Right lobe of liver (tissue), 6 donors: ENCODE results near the gene TTC12. TPM values are rescaled to one million over a fixed set of nuclear protein-coding genes. Genes with fewer than 3 reads are reported as not detected.

ENCODE experiments used
- ATAC-seq, 4 donors: fragments of 200-7000 bp; cut with Tn5 transposase; one replicate each; pipeline ENCODE4 v1.9.1; 2020; ENCODE audit warnings: mild to moderate bottlenecking in 4 of 4, moderate library complexity in 4 of 4
- DNase-seq, 3 donors: peaks; one replicate each; pipeline ENCODE4 v3.0.0-alpha.2; 2020
- H3K27ac ChIP-seq, 3 donors: fragments of 200-600 bp; one replicate each; pipeline ENCODE4 v1.8.0; 2022
- H3K27me3 ChIP-seq, 2 donors: fragments of 200-600 bp; one replicate each; pipeline ENCODE4 v1.8.0; 2022
- H3K36me3 ChIP-seq, 4 donors: fragments of 200-600 bp; sonication (generic) in 1 of 4; one replicate each; pipeline versions ENCODE4 v1.5.1 to v1.8.0; 2017 to 2022; ENCODE audit warnings: control low read depth in 1 of 4
- H3K4me1 ChIP-seq, 4 donors: fragments of 200-600 bp; sonication (generic) in 1 of 4; one replicate each; pipeline versions ENCODE4 v1.5.1 to v1.8.0; 2017 to 2022; ENCODE audit warnings: control low read depth in 1 of 4
- H3K4me3 ChIP-seq, 3 donors: fragments of 200-600 bp; one replicate each; pipeline ENCODE4 v1.8.0; 2022
- H3K9me3 ChIP-seq, 4 donors: fragments of 200-600 bp; sonication (generic) in 1 of 4; one replicate each; pipeline versions ENCODE4 v1.5.1 to v1.8.0; 2017 to 2022; ENCODE audit warnings: control low read depth in 1 of 4
- POLR2A ChIP-seq: fragments of 450-650 bp; IDR thresholded peaks from one replicate; pipeline ENCODE4 v1.6.1; 2017; ENCODE audit warnings: antibody characterized with exemption, mild to moderate bottlenecking
- WGBS: methylation state at CpG from one replicate; pipeline ENCODE4 v1.1.6; 2018; ENCODE audit warnings: low coverage, low lambda C conversion rate; ENCODE audit not compliant: insufficient coverage; ENCODE audit errors: missing lambda C conversion rate; 5-methylcytosine and 5-hydroxymethylcytosine counted together
- intact Hi-C, 2 donors: fragments of 100-400 bp; cut with DNase I; formaldehyde crosslinking; loops; one replicate each; pipeline versions ENCODE4 v1.11.2 to v1.14.1; 2022
- total RNA-seq, 6 experiments: library from RNA; depleted of rRNA in 2 of 6; stranded (reverse); fragments of >200 nt in 2 of 6; fragmentation: NEBNext Ultra II Directional in 3 of 6; extraction: Animal tissue kit (Norgen Biotek cat#: 25700) in 3 of 6; gene quantifications; one replicate each; pipeline versions ENCODE4 v1.1.0 to v1.2.4, GENCODE V29; 2016 to 2023
- TF ChIP-seq, protein P1 (sequence below), 4 donors: fragments of 200-600 bp in 3 of 4; fragments of 450-650 bp in 1 of 4; IDR thresholded peaks; one replicate each; pipeline versions ENCODE4 v1.5.1 to v1.8.0; 2016 to 2022; ENCODE audit warnings: antibody characterized with exemption in 4 of 4, mild to moderate bottlenecking in 2 of 4
- donor health status: DM: no; HTN: yes; CAD: no.
- donor health status: DM: no; HTN: no; CAD: no.
- donor health status: DM: no; HTN: no; CAD: no.
- donor health status: DM: no; HTN: yes; CAD: no.
- donor health status: DM: no; HTN: yes; CAD: no.

Gene TTC12
- total RNA-seq, 6 experiments from 2014 or later, result 5.1 to 8.9 (median 7.2) TPM

DNA sequence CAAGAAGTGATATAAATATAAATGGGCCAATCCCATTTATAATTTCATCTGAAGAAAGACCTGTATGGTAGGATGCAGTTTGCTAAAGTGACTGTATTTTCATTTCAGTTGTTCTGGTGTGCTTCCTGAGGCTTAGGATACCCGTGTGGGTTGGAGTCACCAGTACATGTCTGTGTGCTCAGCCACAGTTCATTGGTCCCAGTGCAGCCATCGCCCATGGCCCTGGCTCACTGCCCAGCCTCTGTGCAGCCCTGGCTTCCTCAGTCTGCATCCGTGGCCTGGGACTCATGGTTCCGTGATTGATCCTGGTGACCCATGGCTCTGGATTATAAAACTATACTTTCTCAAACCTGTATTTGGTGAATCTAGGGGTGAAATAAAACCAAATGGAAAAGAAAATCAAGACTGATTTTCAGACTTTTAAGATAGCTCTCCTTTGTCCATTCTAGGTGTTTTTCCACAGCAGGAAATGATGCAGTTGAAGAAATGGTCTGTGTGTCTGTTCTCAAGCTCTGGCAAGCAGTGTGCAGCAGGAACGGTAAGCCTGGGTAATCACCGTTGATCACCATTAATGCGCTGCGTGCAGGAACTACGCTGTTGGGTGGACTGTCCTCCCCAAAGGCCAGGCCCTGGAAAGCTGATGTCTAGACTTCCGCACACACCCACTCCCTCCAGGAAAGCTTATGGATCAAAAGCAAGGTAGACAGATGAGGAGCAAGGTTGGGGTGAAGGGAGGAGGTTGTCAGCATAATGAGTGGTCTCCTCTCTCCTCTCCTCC lies 27.2 kb downstream of the TTC12 start:
- ATAC-seq, result peak in 2 of 4 donors; percentile 35 to 41
- Histone ChIP-seq H3K4me1 (no peaks in the 10 kb centered on the region), H3K4me3 (no peak overlapping the region), H3K36me3 (peaks cover 0 to 20% (median 2%) of the 10 kb centered on the region in 4 donors), H3K9me3 (no peaks in the 10 kb centered on the region), H3K27ac (no peak overlapping the region), H3K27me3 (no peaks in the 10 kb centered on the region)
- no peak for TF ChIP-seq POLR2A
- TF ChIP-seq, protein P1, sequence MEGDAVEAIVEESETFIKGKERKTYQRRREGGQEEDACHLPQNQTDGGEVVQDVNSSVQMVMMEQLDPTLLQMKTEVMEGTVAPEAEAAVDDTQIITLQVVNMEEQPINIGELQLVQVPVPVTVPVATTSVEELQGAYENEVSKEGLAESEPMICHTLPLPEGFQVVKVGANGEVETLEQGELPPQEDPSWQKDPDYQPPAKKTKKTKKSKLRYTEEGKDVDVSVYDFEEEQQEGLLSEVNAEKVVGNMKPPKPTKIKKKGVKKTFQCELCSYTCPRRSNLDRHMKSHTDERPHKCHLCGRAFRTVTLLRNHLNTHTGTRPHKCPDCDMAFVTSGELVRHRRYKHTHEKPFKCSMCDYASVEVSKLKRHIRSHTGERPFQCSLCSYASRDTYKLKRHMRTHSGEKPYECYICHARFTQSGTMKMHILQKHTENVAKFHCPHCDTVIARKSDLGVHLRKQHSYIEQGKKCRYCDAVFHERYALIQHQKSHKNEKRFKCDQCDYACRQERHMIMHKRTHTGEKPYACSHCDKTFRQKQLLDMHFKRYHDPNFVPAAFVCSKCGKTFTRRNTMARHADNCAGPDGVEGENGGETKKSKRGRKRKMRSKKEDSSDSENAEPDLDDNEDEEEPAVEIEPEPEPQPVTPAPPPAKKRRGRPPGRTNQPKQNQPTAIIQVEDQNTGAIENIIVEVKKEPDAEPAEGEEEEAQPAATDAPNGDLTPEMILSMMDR (IDR thresholded peaks at IDR 0.05), result no peak
- WGBS, result no CpG with 5 or more reads among the region's 10 CpGs
- no peak for DNase-seq
- intact Hi-C loops, result no loop called here

DNA sequence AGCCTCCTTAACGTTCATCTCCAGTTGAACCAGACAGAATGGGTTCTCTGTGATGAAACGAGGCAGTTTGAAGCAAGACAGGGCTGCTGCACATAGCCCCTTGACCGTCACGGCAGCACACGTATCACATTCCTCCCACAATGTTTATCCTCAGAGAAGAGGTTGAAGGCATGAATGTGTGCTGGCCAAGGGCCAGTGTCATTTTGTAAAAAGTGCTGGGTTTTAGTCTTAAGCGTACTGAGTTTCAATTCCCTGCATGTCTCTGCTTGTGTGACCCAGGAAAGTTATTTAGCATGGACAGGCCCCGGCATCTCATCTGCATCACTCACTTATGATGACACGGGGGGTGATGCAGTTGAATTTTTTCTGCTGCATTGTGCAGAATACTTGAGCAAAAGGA lies 31.6 kb downstream of the TTC12 start:
- DNase-seq, result no peak
- WGBS, result 82% methylated on average over 5 of the region's 8 CpGs
- Histone ChIP-seq H3K4me3 (no peak overlapping the region), H3K27me3 (no peaks in the 10 kb centered on the region), H3K9me3 (no peaks in the 10 kb centered on the region), H3K27ac (no peak overlapping the region), H3K4me1 (no peaks in the 10 kb centered on the region), H3K36me3 (peaks cover 0 to 5% (median 0%) of the 10 kb centered on the region in 4 donors)
- TF ChIP-seq, protein P1 (IDR thresholded peaks at IDR 0.05), result no peak
- ATAC-seq, result no peak
- intact Hi-C loops, result no loop called here

DNA sequence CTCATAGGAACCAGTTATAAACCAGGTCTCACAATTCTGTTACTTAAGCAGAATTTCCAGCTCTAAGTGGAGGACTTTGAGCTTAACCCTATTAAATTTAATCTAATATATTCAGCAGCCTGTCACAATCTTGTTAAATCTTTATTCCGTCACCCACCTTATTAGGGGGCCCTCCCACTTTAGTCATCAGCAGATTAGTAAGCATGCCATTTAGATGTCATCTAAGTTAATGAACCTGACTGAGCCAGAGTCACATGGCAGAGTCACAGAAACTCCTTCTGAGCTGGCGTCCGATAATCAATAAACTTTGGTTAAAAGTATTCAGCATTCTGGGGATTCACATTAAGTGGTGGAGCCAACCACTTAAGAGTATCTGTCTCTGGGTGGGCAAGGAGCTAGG lies 35.1 kb downstream of the TTC12 start:
- Histone ChIP-seq H3K4me1 (no peaks in the 10 kb centered on the region), H3K27ac (no peak overlapping the region), H3K9me3 (no peaks in the 10 kb centered on the region), H3K4me3 (no peak overlapping the region), H3K36me3 (peaks cover 0 to 5% (median 0%) of the 10 kb centered on the region in 4 donors), H3K27me3 (no peaks in the 10 kb centered on the region)
- intact Hi-C loops, result no loop called here
- WGBS, result 97% methylated on average over 3 of the region's 3 CpGs
- ATAC-seq (no peak), DNase-seq (no peak)
- no peak for TF ChIP-seq POLR2A
- TF ChIP-seq, protein P1 (IDR thresholded peaks at IDR 0.05), result no peak

DNA sequence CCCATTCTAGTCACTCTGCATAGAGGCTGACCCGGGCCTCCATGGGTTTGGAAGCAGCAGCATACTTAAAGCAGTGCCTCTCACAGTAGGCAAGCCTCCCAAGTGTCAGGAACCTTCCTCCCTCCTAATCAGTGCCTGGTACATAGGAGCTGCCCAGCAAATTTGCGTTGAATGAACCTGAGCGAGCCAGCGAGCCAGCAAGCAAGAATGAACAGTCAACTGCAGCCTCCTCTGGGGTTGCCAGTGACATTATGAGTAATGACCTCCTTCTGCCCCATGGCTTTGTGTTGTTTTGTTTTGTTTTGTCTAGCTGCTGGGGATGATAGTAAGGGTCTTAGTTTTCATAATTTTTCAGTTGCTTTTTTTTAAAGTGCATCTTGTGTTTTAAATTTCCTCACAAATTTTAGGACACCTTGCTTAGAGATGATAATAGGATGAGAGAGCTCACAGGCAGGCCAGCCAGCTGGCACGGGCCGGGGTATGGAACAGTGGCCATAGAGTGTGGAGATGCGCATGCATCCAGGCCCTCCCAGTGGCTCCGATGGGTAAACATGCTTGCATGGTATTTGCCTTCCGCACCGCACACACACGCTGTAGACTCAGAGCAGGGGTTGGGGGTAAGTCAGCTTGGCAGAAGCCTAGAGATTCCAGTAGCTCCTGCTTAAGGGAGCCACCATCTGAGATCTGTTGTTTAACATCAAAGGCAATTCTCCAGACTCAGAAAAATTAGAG lies 36.1 kb downstream of the TTC12 start:
- Histone ChIP-seq H3K36me3 (peaks cover 0 to under 1% (median 0%) of the 10 kb centered on the region in 4 donors), H3K27me3 (no peaks in the 10 kb centered on the region), H3K9me3 (no peaks in the 10 kb centered on the region), H3K4me3 (no peak overlapping the region), H3K27ac (no peak overlapping the region), H3K4me1 (no peaks in the 10 kb centered on the region)
- DNase-seq, result no peak
- ATAC-seq, result no peak
- intact Hi-C loops, result no loop called here
- TF ChIP-seq, protein P1 (IDR thresholded peaks at IDR 0.05), result no peak
- no peak for TF ChIP-seq POLR2A
- 88% methylated on average over 6 of the region's 11 CpGs for WGBS
